GM18498 (cell line): ENCODE measurements around the gene LRMDA.

Experiments used
- ATAC-seq: cut with Tn5 transposase; IDR thresholded peaks from one replicate; pipeline ENCODE4 v1.9.1; 2021; ENCODE audit warnings: mild to moderate bottlenecking, moderate library complexity; ENCODE audit not compliant: unreplicated experiment

Gene LRMDA

DNA sequence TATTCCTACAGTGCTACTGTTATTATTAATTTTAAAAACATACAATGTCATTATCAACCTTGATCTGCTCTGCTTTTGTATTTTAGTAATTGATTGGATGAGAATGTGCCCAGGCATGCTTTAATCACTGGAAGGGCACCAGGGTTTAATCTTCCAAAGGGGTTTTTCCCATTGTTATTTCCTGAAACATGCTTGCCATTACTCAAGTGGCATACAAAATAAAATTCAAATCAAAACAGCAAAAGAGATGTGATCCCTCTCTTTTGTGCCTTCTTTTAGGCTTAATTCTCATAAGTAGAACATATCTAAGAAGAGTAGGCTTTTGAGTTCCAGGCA is 963.3 kb downstream of the LRMDA start:
- ATAC-seq = no peak

GRCh38 chr10:76395251-76395650 is 963.8 kb downstream of the LRMDA start:
- no peak for ATAC-seq

GRCh38 chr10:76396134-76396533 is 964.7 kb downstream of the LRMDA start:
- no peak for ATAC-seq

GRCh38 chr10:76397181-76398042 is 966.0 kb downstream of the LRMDA start:
- no peak for ATAC-seq

DNA sequence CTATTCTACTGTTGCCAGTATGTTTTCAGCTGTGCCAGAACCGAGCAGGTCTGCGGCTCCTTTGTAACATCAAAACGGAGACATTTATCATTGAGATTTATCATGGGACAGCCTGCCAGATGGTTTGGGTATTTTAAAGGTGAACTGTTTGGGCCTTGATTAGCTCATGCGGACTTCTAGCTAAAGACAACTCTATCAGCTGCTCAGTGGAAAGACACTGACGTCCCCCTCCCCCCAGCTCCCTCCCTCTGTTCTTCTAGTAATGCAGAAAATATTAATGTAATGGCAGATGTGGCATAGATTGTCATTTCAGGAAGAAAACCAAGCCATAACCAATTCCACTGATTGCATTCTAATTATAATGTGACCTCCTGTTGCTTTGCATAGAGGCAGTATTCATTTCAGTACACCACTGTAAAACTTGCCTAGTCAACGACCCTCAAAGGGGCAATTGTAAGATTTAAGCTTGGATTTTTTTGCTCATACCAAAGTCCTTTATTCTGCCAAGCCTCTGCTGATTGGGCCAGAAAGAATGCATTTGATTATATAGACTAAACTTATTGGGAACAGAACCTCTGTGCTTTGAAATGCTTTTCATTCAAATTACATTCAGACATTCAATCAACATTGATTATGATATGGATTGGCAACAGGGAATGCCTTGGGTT is 966.8 kb downstream of the LRMDA start:
- ATAC-seq = no peak

DNA sequence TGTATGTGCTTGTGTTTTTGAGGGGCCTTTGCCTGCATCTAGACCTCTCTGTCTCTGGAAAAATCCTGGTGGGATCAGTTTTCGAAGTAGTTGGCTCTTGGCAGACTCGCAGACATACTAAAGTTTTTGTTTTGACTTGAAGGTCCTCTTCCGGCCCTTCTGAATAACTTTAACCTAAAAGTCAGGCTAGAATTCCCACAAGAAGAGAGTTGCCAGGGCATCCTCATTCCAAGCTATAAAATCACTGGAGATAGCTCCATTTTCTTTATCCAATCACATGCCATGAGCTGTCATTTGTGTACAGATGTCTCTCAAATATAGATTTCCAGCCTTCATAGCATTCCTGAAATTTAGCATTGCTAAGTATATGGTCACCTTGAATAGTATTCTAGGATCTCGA is 967.8 kb downstream of the LRMDA start:
- ATAC-seq = no peak

DNA sequence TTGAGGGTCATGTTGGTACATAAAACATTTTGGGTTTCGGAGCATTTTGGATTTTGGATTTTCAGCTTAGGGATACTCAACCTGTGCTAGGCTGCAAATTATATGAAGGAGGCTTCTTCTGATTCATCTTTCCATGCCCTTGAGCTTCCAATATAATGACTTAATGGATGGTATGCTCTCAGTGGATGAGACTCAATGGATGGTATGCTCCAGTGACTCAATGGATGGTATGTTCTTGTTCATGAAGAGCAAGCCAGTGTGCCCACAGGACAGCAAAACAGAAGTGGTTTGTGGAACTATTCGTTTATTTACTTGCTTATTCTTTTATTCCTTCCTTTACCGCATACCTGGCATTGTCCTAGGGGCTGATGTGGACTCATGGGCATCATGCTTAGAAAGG is 969.6 kb downstream of the LRMDA start:
- no peak for ATAC-seq

- no peak for ATAC-seq
Measured at GRCh38 chr10:76403912-76404311, 972.5 kb downstream of the LRMDA start.

DNA sequence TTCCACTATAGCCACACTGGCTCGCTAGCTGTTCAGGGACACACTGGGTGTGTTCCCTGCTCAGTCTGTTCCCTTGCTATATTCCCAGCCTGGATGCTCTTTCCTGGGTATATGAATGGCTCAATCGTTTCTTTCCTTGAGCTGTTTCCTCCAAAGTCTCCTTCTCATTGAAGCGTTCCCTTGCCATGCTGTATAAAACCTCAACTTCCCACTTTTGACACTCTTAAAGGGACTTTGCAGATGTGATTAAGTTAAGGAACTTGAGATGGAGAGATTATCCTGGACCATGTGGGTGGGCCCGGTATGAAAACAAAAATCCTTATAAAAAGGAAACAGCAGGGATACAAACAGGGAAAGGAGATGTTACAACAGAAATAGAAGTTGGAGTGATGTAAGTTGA is 973.1 kb downstream of the LRMDA start:
- ATAC-seq = no peak

GRCh38 chr10:76405922-76406321 is 974.5 kb downstream of the LRMDA start:
- no peak for ATAC-seq

GRCh38 chr10:76408646-76409045 is 977.2 kb downstream of the LRMDA start:
- no peak for ATAC-seq

DNA sequence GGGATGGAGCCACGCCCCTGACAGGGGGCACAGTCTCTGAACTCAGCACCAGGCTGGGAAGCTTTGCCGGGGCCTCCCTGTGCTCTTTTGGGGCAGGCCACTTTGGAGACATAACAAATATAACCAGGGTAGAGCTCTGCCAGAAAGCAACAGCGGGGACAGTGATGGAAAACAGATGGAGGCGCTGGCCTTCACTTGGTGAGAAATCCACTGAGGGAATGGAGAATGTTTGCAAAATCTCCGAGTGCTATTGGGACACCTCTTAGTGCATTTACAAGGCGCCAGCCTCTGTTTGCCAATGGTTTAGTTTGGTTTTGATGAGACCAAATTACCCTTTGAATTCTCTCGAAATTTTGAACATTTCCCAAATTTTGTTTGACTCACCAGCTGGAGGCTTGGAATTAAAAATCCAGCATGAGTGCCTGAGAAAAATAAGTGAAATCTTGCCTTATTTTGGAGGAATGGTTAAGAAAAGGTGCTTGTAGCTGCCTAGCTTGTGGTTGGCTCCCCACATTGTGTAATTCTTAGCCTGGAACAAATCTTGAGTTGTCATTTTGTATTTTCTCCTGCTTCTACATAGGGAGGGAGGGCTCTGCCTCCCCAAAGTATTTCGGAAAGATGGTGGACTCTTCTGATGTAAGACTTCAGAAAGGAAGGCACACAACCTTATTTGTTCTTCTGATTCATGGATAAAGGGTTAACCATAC is 980.5 kb downstream of the LRMDA start:
- no peak for ATAC-seq

- no peak for ATAC-seq
Measured at GRCh38 chr10:76415554-76415953, 984.1 kb downstream of the LRMDA start.

- no peak for ATAC-seq
Measured at GRCh38 chr10:76416642-76417041, 985.2 kb downstream of the LRMDA start.

- ATAC-seq = no peak
Measured at GRCh38 chr10:76420725-76421124, 989.3 kb downstream of the LRMDA start.

GRCh38 chr10:76422769-76423168 is 991.3 kb downstream of the LRMDA start:
- no peak for ATAC-seq

GRCh38 chr10:76428551-76429367 is 997.3 kb downstream of the LRMDA start:
- no peak for ATAC-seq

DNA sequence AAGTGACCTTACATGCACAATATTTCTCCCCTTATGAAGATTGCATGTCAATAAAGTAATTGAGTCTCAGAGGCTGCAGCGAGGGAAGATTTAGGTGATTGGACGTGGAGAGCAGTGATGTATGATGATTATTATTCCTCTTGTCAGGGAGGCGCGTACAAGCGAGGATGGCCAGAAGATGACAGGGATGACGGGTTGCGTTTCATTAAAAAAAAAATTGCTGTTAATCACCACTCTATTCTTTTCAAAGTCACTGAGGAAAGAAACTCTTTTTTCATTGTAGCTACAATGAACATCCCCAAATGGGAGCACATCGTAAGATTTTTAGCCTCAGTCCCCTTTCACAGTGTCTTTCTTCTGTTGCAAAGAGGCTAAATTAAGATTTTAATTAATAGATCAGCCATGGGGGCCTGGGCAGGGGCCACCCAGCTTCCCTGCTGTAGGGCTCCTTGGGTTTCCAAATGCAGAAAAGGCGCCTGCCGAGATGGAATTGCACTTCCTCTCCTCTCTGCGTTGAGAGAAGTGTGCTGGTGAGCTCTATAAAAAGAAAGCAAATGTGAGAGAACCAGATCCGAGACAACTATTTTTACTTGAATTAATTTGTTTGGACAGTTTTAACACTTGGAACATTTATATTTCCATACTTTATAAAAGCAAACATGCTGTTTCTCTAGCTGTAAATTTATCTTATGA is 998.1 kb downstream of the LRMDA start:
- ATAC-seq = no peak

DNA sequence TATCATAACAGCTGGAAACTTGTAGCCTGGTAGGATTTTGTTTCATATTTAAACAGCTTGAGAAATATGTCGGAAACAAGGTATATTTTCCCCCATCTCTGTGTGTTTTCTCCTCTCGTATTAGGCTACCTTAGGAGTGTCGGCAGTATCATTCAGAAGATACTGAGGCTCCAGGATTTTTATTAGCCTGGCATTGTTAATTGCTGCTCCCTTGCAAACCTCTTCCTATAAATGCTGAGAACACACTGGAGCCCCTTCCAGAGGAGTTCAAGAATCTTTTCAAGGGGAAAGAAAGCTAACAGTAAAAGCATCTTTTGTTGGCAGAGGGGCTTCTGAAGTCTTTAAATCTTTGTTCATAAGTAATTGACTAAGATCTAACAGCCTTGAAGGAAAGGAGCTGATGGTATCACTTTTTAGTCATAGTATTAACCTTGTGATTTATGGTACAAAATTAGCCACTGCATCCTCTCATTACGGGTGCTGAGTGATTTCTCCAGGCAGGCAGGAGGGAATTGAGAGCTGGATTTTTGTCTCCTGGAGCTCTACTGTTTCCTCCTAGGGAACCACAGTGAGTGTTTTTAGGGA is 998.7 kb downstream of the LRMDA start:
- ATAC-seq = no peak
